Left ventricle myocardium inferior (tissue), 1 donor: Measurements from ENCODE around the gene RAB11FIP2. TPM values are rescaled to one million over a fixed set of nuclear protein-coding genes. Genes with fewer than 3 reads are reported as not detected.

Source experiments
- DNase-seq: peaks from one replicate; pipeline ENCODE4 v3.0.0-alpha.2; 2020
- H3K27ac ChIP-seq: fragments of 200-600 bp; replicated peaks from 2 replicates; pipeline ENCODE4 v1.8.0; 2021
- H3K27me3 ChIP-seq: fragments of 200-600 bp; 2 replicates; pipeline ENCODE4 v1.8.0; 2021; ENCODE audit warnings: low read depth
- H3K36me3 ChIP-seq: fragments of 200-600 bp; 2 replicates; pipeline ENCODE4 v1.8.0; 2021
- H3K4me1 ChIP-seq: fragments of 200-600 bp; 2 replicates; pipeline ENCODE4 v1.8.0; 2021
- H3K4me3 ChIP-seq: fragments of 200-600 bp; 2 replicates; pipeline ENCODE4 v1.8.0; 2021; ENCODE audit warnings: mild to moderate bottlenecking, moderate library complexity
- H3K9me3 ChIP-seq: fragments of 200-600 bp; replicated peaks from 2 replicates; pipeline ENCODE4 v1.8.0; 2021
- CTCF ChIP-seq: fragments of 200-600 bp; IDR thresholded peaks from 2 replicates; pipeline ENCODE4 v1.8.0; 2021; ENCODE audit warnings: antibody characterized with exemption, mild to moderate bottlenecking, borderline replicate concordance
- intact Hi-C: fragments of 100-400 bp; cut with micrococcal nuclease; formaldehyde crosslinking; loops from one replicate; pipeline ENCODE4 v1.11.0; 2022
- total RNA-seq: library from RNA; stranded (reverse); fragmentation: NEBNext Ultra II Directional; extraction: Animal tissue kit (Norgen Biotek cat#: 25700); gene quantifications from one replicate; pipeline ENCODE4 v1.2.1, GENCODE V29; 2021
- donor health status: DM: no; HTN: yes; CAD: no; lungs with severe emphysema.

The RAB11FIP2 gene
- total RNA-seq, 1 donor from 2014 or later: 9.0 TPM

GRCh38 chr10:118012952-118013525 lies 33.7 kb downstream of the RAB11FIP2 start:
- H3K36me3 ChIP-seq: peaks cover 25% of the 10 kb centered on the region
- no peak for DNase-seq
- no peaks in the 10 kb centered on the region for H3K4me1 ChIP-seq
- no peaks in the 10 kb centered on the region for H3K9me3 ChIP-seq
- no peak for TF ChIP-seq CTCF
- no peak overlapping the region for H3K4me3 ChIP-seq
- no peaks in the 10 kb centered on the region for H3K27me3 ChIP-seq
- H3K27ac ChIP-seq: no peak overlapping the region
- intact Hi-C loops: no loop called here

GRCh38 chr10:118007773-118008172 lies 39.0 kb downstream of the RAB11FIP2 start:
- Histone ChIP-seq H3K27me3 (no peaks in the 10 kb centered on the region), H3K4me3 (no peak overlapping the region), H3K36me3 (peaks cover 61% of the 10 kb centered on the region), H3K4me1 (no peaks in the 10 kb centered on the region), H3K9me3 (no peaks in the 10 kb centered on the region), H3K27ac (no peak overlapping the region)
- intact Hi-C loops: no loop called here
- TF ChIP-seq CTCF: no peak
- DNase-seq: no peak

GRCh38 chr10:118003126-118003525 lies 43.6 kb downstream of the RAB11FIP2 start:
- DNase-seq: no peak
- TF ChIP-seq CTCF: no peak
- H3K27me3 ChIP-seq: no peaks in the 10 kb centered on the region
- peaks cover 49% of the 10 kb centered on the region for H3K36me3 ChIP-seq
- no peaks in the 10 kb centered on the region for H3K9me3 ChIP-seq
- H3K27ac ChIP-seq: no peak overlapping the region
- H3K4me1 ChIP-seq: no peaks in the 10 kb centered on the region
- intact Hi-C loops: no loop called here
- no peak overlapping the region for H3K4me3 ChIP-seq

- H3K4me1 ChIP-seq: no peaks in the 10 kb centered on the region
- no peak overlapping the region for H3K4me3 ChIP-seq
- intact Hi-C loops: no loop called here
- H3K9me3 ChIP-seq: no peaks in the 10 kb centered on the region
- no peak for TF ChIP-seq CTCF
- H3K27ac ChIP-seq: no peak overlapping the region
- no peaks in the 10 kb centered on the region for H3K27me3 ChIP-seq
- no peak for DNase-seq
- peaks cover 43% of the 10 kb centered on the region for H3K36me3 ChIP-seq
These were observed 44.2 kb downstream of the RAB11FIP2 start for GRCh38 chr10:118002581-118002980.

- Histone ChIP-seq H3K4me1 (no peaks in the 10 kb centered on the region), H3K4me3 (no peak overlapping the region), H3K9me3 (no peaks in the 10 kb centered on the region), H3K27me3 (no peaks in the 10 kb centered on the region), H3K27ac (no peak overlapping the region), H3K36me3 (peaks cover 14% of the 10 kb centered on the region)
- intact Hi-C loops: no loop called here
- no peak for TF ChIP-seq CTCF
- no peak for DNase-seq
These were observed 49.1 kb downstream of the RAB11FIP2 start for GRCh38 chr10:117997673-117998072.
